Esophagus muscularis mucosa (tissue), 2 donors: ENCODE measurements around the gene RBMS3.

Experiments used
- POLR2A ChIP-seq: fragments of 450-650 bp; IDR thresholded peaks from one replicate; pipeline ENCODE4 v1.6.1; 2017; ENCODE audit warnings: antibody characterized with exemption, moderate library complexity, mild to moderate bottlenecking, low read depth
- POLR2AphosphoS5 ChIP-seq, 2 donors: sonication (generic); formaldehyde crosslinking; IDR thresholded peaks; one replicate each; pipeline ENCODE4 v1.6.1; 2017; ENCODE audit warnings: antibody characterized with exemption in 2 of 2

DNA sequence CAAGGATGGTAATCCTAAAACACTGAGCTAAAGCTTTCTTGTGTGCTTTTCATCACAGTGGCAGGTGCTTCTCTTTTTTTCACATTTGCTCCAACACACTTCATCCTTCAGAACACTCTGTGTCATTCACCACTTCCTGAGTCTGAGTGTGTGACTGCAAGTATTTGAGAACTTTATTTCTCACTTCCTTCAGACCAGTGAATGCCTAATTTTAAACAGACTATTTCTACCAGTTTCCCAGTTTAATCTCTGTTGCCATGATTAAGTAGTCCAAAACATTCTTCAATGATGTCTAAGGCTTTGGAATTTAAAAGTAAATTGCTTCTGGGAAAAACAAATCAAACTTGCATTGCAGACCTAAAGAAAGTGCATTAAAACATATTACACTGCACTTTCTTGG lies 541.2 kb downstream of the RBMS3 start:
- TF ChIP-seq POLR2A (no peak), POLR2AphosphoS5 (IDR thresholded peaks at IDR 0.05) (no peak)
